OCI-LY3 (cell line): ENCODE measurements around the gene KIAA1671.

Source experiments
- H2AFZ ChIP-seq: fragments of 200-600, 300-600 bp; shearing (Covaris generic); 2 replicates; pipeline ENCODE4 v1.6.0; 2014; ENCODE audit warnings: antibody characterized with exemption, low read depth, low read length
- H3K27ac ChIP-seq: fragments of 200-600, 300-600 bp; sonication (generic); 2 replicates; pipeline ENCODE4 v1.5.1; 2014; ENCODE audit warnings: mild to moderate bottlenecking, low read length, moderate library complexity, mixed read lengths
- H3K27me3 ChIP-seq: fragments of 200-600, 300-600 bp; sonication (generic); 2 replicates; pipeline ENCODE4 v1.6.1; 2014; ENCODE audit warnings: low read depth, low read length, mixed read lengths
- H3K36me3 ChIP-seq: fragments of 200-600, 300-600 bp; sonication (generic); replicated peaks from 2 replicates; pipeline ENCODE3; 2014; ENCODE audit warnings: low read depth, low read length, mixed read lengths
- H3K4me1 ChIP-seq: fragments of 300-600, 200-600 bp; sonication (generic); 2 replicates; pipeline ENCODE4 v1.6.1; 2014; ENCODE audit warnings: low read length, mixed read lengths
- H3K4me2 ChIP-seq: fragments of 200-600, 300-600 bp; sonication (generic); 2 replicates; pipeline ENCODE4 v1.6.1; 2014; ENCODE audit warnings: low read length, mixed read lengths
- H3K4me3 ChIP-seq: fragments of 300-600, 200-600 bp; sonication (generic); 2 replicates; pipeline ENCODE4 v1.5.1; 2014; ENCODE audit warnings: antibody characterized with exemption, mild to moderate bottlenecking, low read length, moderate library complexity
- H3K79me2 ChIP-seq: fragments of 300-600, 200-600 bp; shearing (Covaris generic); 2 replicates; pipeline ENCODE4 v1.6.1; 2014; ENCODE audit warnings: mild to moderate bottlenecking, low read length, mixed read lengths
- H3K9ac ChIP-seq: fragments of 300-600, 200-600 bp; shearing (Covaris generic); 2 replicates; pipeline ENCODE4 v1.6.0; 2014; ENCODE audit warnings: mild to moderate bottlenecking, low read length, moderate library complexity
- H3K9me3 ChIP-seq: fragments of 200-600, 300-600 bp; shearing (Covaris generic); 2 replicates; pipeline ENCODE4 v1.6.1; 2014; ENCODE audit warnings: low read length, mixed read lengths; ENCODE audit not compliant: insufficient read depth
- H4K20me1 ChIP-seq: fragments of 200-600, 300-600 bp; sonication (generic); 2 replicates; pipeline ENCODE4 v1.6.1; 2016; ENCODE audit warnings: low read length, mixed read lengths; ENCODE audit not compliant: insufficient read depth
- CTCF ChIP-seq: fragments of 200-600, 300-600 bp; sonication (generic); IDR thresholded peaks from 2 replicates; pipeline ENCODE4 v1.5.1; 2014; ENCODE audit warnings: antibody characterized with exemption, low read length, low read depth
- EZH2phosphoT487 ChIP-seq: fragments of 200-600 bp; shearing (Covaris generic); IDR thresholded peaks from 2 replicates; pipeline ENCODE4 v1.6.1; 2018; ENCODE audit warnings: antibody characterized with exemption, mixed run types, low read depth

KIAA1671 gene

GRCh38 chr22:25100402-25100801 is 147.9 kb downstream of the KIAA1671 start:
- no peak overlapping the region for H3K4me2 ChIP-seq
- no peak for TF ChIP-seq CTCF
- no peak for TF ChIP-seq EZH2phosphoT487

GRCh38 chr22:25100948-25101347 is 148.4 kb downstream of the KIAA1671 start:
- Histone ChIP-seq H3K27ac (no peak overlapping the region), H4K20me1 (no peaks in the 10 kb centered on the region), H3K9me3 (no peaks in the 10 kb centered on the region), H3K79me2 (no peaks in the 10 kb centered on the region), H2AFZ (no peak overlapping the region), H3K9ac (no peak overlapping the region), H3K4me3 (no peak overlapping the region), H3K4me2 (no peak overlapping the region), H3K4me1 (peaks cover 2% of the 10 kb centered on the region; the same call in 1 of the 2 replicates), H3K36me3 (no peaks in the 10 kb centered on the region), H3K27me3 (peaks cover 19% of the 10 kb centered on the region)
- TF ChIP-seq CTCF (no peak), EZH2phosphoT487 (no peak)

More at GRCh38 chr22:25100402-25100801, 147.9 kb downstream of the KIAA1671 start:
- H3K27ac ChIP-seq = no peak overlapping the region
- H3K79me2 ChIP-seq = no peaks in the 10 kb centered on the region
- H3K27me3 ChIP-seq = peaks cover 13% of the 10 kb centered on the region
- H3K4me3 ChIP-seq = no peak overlapping the region
- no peaks in the 10 kb centered on the region for H3K36me3 ChIP-seq
- H3K9ac ChIP-seq = no peak overlapping the region
- no peaks in the 10 kb centered on the region for H4K20me1 ChIP-seq
- H2AFZ ChIP-seq = no peak overlapping the region
- no peaks in the 10 kb centered on the region for H3K9me3 ChIP-seq
- H3K4me1 ChIP-seq = no peaks in the 10 kb centered on the region

- Histone ChIP-seq H3K4me3 (no peak overlapping the region), H3K27me3 (peaks cover 22% of the 10 kb centered on the region), H3K9me3 (no peaks in the 10 kb centered on the region), H3K4me2 (no peak overlapping the region), H3K9ac (no peak overlapping the region), H3K27ac (no peak overlapping the region), H4K20me1 (no peaks in the 10 kb centered on the region), H3K79me2 (no peaks in the 10 kb centered on the region), H3K4me1 (peaks cover 5% of the 10 kb centered on the region; the same call in 1 of the 2 replicates), H3K36me3 (no peaks in the 10 kb centered on the region), H2AFZ (no peak overlapping the region)
- TF ChIP-seq EZH2phosphoT487 (no peak), CTCF (no peak)
Measured at GRCh38 chr22:25101501-25101900, 149.0 kb downstream of the KIAA1671 start.

GRCh38 chr22:25101986-25102385 is 149.5 kb downstream of the KIAA1671 start:
- TF ChIP-seq EZH2phosphoT487 (no peak), CTCF (no peak)
- H3K4me3 ChIP-seq = no peak overlapping the region
- H2AFZ ChIP-seq = no peak overlapping the region
- no peaks in the 10 kb centered on the region for H3K9me3 ChIP-seq
- no peak overlapping the region for H3K9ac ChIP-seq
- no peak overlapping the region for H3K27ac ChIP-seq
- H3K79me2 ChIP-seq = no peaks in the 10 kb centered on the region
- no peaks in the 10 kb centered on the region for H3K36me3 ChIP-seq
- no peak overlapping the region for H3K4me2 ChIP-seq
- H3K4me1 ChIP-seq = peaks cover 5% of the 10 kb centered on the region; the same call in 1 of the 2 replicates
- H3K27me3 ChIP-seq = peaks cover 26% of the 10 kb centered on the region
- H4K20me1 ChIP-seq = no peaks in the 10 kb centered on the region
